Measurements from ENCODE around the gene EBPL. TPM values are rescaled to one million over a fixed set of nuclear protein-coding genes. Genes with fewer than 3 reads are reported as not detected.

The EBPL gene
- total and polyA plus RNA-seq, 9 of the 15 experiments (the other 6 are each of a cell fraction or from before 2014, with no cell fraction given), result 5.2 to 68.3 (median 43.0) TPM

- no peak for FAIRE-seq
Observed at GRCh38 chr13:49716615-49717014, 25.3 kb upstream of the EBPL start.

More at GRCh38 chr13:49716615-49717014, 25.3 kb upstream of the EBPL start:
- ATAC-seq, result no peak
- 0 out of 2 replicates have a peak, but pooled peaks cover 5% of the 10 kb centered on the region for H3K9me3 ChIP-seq (replicated peaks; ENCODE audit: control insufficient read depth, insufficient read depth, low read depth, low read length)
- POLR2A ChIA-PET, result no interaction called here
- peaks cover 40% of the 10 kb centered on the region; the same call in 1 of the 3 replicates for H3K36me3 ChIP-seq (ENCODE audit: control insufficient read depth, insufficient read depth, low read length)
- intact Hi-C loops (cut with micrococcal nuclease), result no loop called here
- H3K9ac ChIP-seq (ENCODE audit: insufficient read depth in 1 of 2, low read depth in 2 of 2, low read length in 2 of 2), result no peak overlapping the region
- no TSS peak for BruUV-seq (replicated peaks)
- in situ Hi-C loops (cut with MboI), result no loop called here
- H3K27me3 ChIP-seq (ENCODE audit: control insufficient read depth in 2 of 2, insufficient read depth in 2 of 2, low read length in 2 of 2), result no peaks in the 10 kb centered on the region
- no peak overlapping the region for H3K4me3 ChIP-seq
- no peaks in the 10 kb centered on the region for H3K9me1 ChIP-seq (ENCODE audit: control insufficient read depth, insufficient read depth, low read length)
- no peaks in the 10 kb centered on the region for H3K4me1 ChIP-seq (replicated peaks in 1 of 2; ENCODE audit: control insufficient read depth in 2 of 2, insufficient read depth in 2 of 2, low read length in 2 of 2)
- DNase-seq (ENCODE audit: extremely low read depth in 1 of 4, low spot score in 3 of 4), result no peak
- WGBS (ENCODE audit: insufficient coverage, low coverage, missing lambda C conversion rate), result 96% methylated on average over 6 of the region's 6 CpGs
- no peak overlapping the region for H3K27ac ChIP-seq (ENCODE audit: extremely low read depth, low read depth, low read length)
- TF ChIP-seq SREBF1 (IDR thresholded peaks at IDR 0.05; ENCODE audit: borderline replicate concordance, low read depth, low read length) (no peak), ARID3B (CRISPR knock-in tag; IDR thresholded peaks at IDR 0.05; ENCODE audit: borderline replicate concordance) (no peak), PCBP1 (IDR thresholded peaks at IDR 0.05; ENCODE audit: low read depth, low read length, poor library complexity, severe bottlenecking) (no peak), RB1 (IDR thresholded peaks at IDR 0.05; ENCODE audit: low read depth) (no peak), WHSC1 (IDR thresholded peaks at IDR 0.05; ENCODE audit: low read length) (no peak), TFAP4 (CRISPR knock-in tag; IDR thresholded peaks at IDR 0.05; ENCODE audit: borderline replicate concordance) (no peak), ZNF143 (CRISPR knock-in tag; IDR thresholded peaks at IDR 0.05) (no peak), ZNF584 (CRISPR knock-in tag; IDR thresholded peaks at IDR 0.05; ENCODE audit: low read depth) (no peak)
- H3K4me2 ChIP-seq (ENCODE audit: insufficient read depth, low read length), result no peak overlapping the region
- no peaks in the 10 kb centered on the region for H3K79me2 ChIP-seq (ENCODE audit: control insufficient read depth, insufficient read depth, low read length)
- H2AFZ ChIP-seq (ENCODE audit: low read depth, low read length), result no peak overlapping the region
- CTCF ChIA-PET (ENCODE audit: low intra/inter-chr PET ratio), result no interaction called here
- no peaks in the 10 kb centered on the region for H4K20me1 ChIP-seq (replicated peaks; ENCODE audit: control insufficient read depth, insufficient read depth, low read length)
